ENCODE data around the gene DSCAML1.

The DSCAML1 gene

GRCh38 chr11:117724104-117724503 is 72.9 kb downstream of the DSCAML1 start:
- TF ChIP-seq ISL1 (CRISPR knock-in tag; IDR thresholded peaks at IDR 0.05) (no peak), POU6F1 (CRISPR knock-in tag; IDR thresholded peaks at IDR 0.05; ENCODE audit: borderline replicate concordance, low read depth) (no peak), ESRRG (CRISPR knock-in tag; IDR thresholded peaks at IDR 0.05) (no peak), PPARA (CRISPR knock-in tag; IDR thresholded peaks at IDR 0.05; ENCODE audit: borderline replicate concordance) (no peak), CREB5 (CRISPR knock-in tag; IDR thresholded peaks at IDR 0.05; ENCODE audit: low read depth) (no peak), BACH2 (CRISPR knock-in tag; IDR thresholded peaks at IDR 0.05; ENCODE audit: borderline replicate concordance) (no peak), ZNF8 (CRISPR knock-in tag; IDR thresholded peaks at IDR 0.05) (no peak), TOX (CRISPR knock-in tag; IDR thresholded peaks at IDR 0.05; ENCODE audit: borderline replicate concordance) (no peak), RARB (CRISPR knock-in tag; IDR thresholded peaks at IDR 0.05) (no peak), ARNTL (CRISPR knock-in tag; IDR thresholded peaks at IDR 0.05; ENCODE audit: borderline replicate concordance, low read depth) (no peak), ZNF70 (CRISPR knock-in tag; IDR thresholded peaks at IDR 0.05) (no peak), ZFP3 (CRISPR knock-in tag; IDR thresholded peaks at IDR 0.05) (no peak), ZNF565 (CRISPR knock-in tag; conservative IDR thresholded peaks at IDR 0.05; ENCODE audit: low read depth) (no peak)
- TF ChIP-seq, protein P1, sequence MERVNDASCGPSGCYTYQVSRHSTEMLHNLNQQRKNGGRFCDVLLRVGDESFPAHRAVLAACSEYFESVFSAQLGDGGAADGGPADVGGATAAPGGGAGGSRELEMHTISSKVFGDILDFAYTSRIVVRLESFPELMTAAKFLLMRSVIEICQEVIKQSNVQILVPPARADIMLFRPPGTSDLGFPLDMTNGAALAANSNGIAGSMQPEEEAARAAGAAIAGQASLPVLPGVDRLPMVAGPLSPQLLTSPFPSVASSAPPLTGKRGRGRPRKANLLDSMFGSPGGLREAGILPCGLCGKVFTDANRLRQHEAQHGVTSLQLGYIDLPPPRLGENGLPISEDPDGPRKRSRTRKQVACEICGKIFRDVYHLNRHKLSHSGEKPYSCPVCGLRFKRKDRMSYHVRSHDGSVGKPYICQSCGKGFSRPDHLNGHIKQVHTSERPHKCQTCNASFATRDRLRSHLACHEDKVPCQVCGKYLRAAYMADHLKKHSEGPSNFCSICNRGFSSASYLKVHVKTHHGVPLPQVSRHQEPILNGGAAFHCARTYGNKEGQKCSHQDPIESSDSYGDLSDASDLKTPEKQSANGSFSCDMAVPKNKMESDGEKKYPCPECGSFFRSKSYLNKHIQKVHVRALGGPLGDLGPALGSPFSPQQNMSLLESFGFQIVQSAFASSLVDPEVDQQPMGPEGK (CRISPR knock-in tag; IDR thresholded peaks at IDR 0.05; ENCODE audit: borderline replicate concordance), result no peak
- ATAC-seq, result no peak

- TF ChIP-seq OSR1 (CRISPR knock-in tag; IDR thresholded peaks at IDR 0.05) (no peak), ZNF70 (CRISPR knock-in tag; IDR thresholded peaks at IDR 0.05) (no peak), ESRRG (CRISPR knock-in tag; IDR thresholded peaks at IDR 0.05) (no peak), TCF4 (CRISPR knock-in tag; IDR thresholded peaks at IDR 0.05; ENCODE audit: borderline replicate concordance) (no peak), TOX (CRISPR knock-in tag; IDR thresholded peaks at IDR 0.05; ENCODE audit: borderline replicate concordance) (no peak), RARB (CRISPR knock-in tag; IDR thresholded peaks at IDR 0.05) (no peak), ZFP3 (CRISPR knock-in tag; IDR thresholded peaks at IDR 0.05) (no peak), ZC3H10 (CRISPR knock-in tag; IDR thresholded peaks at IDR 0.05) (no peak), ZNF565 (CRISPR knock-in tag; conservative IDR thresholded peaks at IDR 0.05; ENCODE audit: low read depth) (no peak), SNAI2 (CRISPR knock-in tag; IDR thresholded peaks at IDR 0.05) (no peak), ARNTL (CRISPR knock-in tag; IDR thresholded peaks at IDR 0.05; ENCODE audit: borderline replicate concordance, low read depth) (no peak), BACH2 (CRISPR knock-in tag; IDR thresholded peaks at IDR 0.05; ENCODE audit: borderline replicate concordance) (no peak)
- TF ChIP-seq, protein P2, sequence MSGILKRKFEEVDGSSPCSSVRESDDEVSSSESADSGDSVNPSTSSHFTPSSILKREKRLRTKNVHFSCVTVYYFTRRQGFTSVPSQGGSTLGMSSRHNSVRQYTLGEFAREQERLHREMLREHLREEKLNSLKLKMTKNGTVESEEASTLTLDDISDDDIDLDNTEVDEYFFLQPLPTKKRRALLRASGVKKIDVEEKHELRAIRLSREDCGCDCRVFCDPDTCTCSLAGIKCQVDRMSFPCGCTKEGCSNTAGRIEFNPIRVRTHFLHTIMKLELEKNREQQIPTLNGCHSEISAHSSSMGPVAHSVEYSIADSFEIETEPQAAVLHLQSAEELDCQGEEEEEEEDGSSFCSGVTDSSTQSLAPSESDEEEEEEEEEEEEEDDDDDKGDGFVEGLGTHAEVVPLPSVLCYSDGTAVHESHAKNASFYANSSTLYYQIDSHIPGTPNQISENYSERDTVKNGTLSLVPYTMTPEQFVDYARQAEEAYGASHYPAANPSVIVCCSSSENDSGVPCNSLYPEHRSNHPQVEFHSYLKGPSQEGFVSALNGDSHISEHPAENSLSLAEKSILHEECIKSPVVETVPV (CRISPR knock-in tag; IDR thresholded peaks at IDR 0.05), result no peak
- TF ChIP-seq, protein P1 (CRISPR knock-in tag; IDR thresholded peaks at IDR 0.05; ENCODE audit: borderline replicate concordance), result no peak
- no peak for ATAC-seq
Measured at GRCh38 chr11:117723277-117724024, 73.6 kb downstream of the DSCAML1 start.

GRCh38 chr11:117722082-117722481 is 74.9 kb downstream of the DSCAML1 start:
- TF ChIP-seq ZFP30 (CRISPR knock-in tag; IDR thresholded peaks at IDR 0.05) (no peak), ARNTL (CRISPR knock-in tag; IDR thresholded peaks at IDR 0.05; ENCODE audit: borderline replicate concordance, low read depth) (no peak), BACH2 (CRISPR knock-in tag; IDR thresholded peaks at IDR 0.05; ENCODE audit: borderline replicate concordance) (no peak), TOX (CRISPR knock-in tag; IDR thresholded peaks at IDR 0.05; ENCODE audit: borderline replicate concordance) (no peak), CREB5 (CRISPR knock-in tag; IDR thresholded peaks at IDR 0.05; ENCODE audit: low read depth) (no peak), PPARA (CRISPR knock-in tag; IDR thresholded peaks at IDR 0.05; ENCODE audit: borderline replicate concordance) (no peak), ZC3H10 (CRISPR knock-in tag; IDR thresholded peaks at IDR 0.05) (no peak), OSR1 (CRISPR knock-in tag; IDR thresholded peaks at IDR 0.05) (no peak)
- TF ChIP-seq, protein P2 (CRISPR knock-in tag; IDR thresholded peaks at IDR 0.05), result no peak
- no peak for ATAC-seq

All from SK-N-SH treated with all-trans-retinoic acid at 6 μM for 48 hours (cell line).